Myocyte (in vitro differentiated cells): ENCODE measurements around the gene S1PR3. TPM values are rescaled to one million over a fixed set of nuclear protein-coding genes. Genes with fewer than 3 reads are reported as not detected.
"Not testable (repeated sequence)": the region's sequence is repeated elsewhere in the genome, so short reads cannot be mapped to it uniquely, and the experiment has no call there.

Source experiments
- DNase-seq: peaks from one replicate; pipeline ENCODE4 v3.0.0-alpha.2; 2012; ENCODE audit warnings: low read depth
- polyA plus RNA-seq: library from polyadenylated mRNA; unstranded; fragments of >200 nt; gene quantifications from one replicate; pipeline ENCODE4 v1.2.1, GENCODE V29; 2012; ENCODE audit warnings: missing spikeins
- total RNA-seq: library from RNA; depleted of rRNA; stranded (reverse); fragments of >200 nt; gene quantifications from 2 replicates; pipeline ENCODE4 v1.2.3, GENCODE V29; 2014

The S1PR3 gene
- 0.70 and 1.3 TPM in 2 replicates for total RNA-seq
- 0.87 TPM for polyA plus RNA-seq

DNA sequence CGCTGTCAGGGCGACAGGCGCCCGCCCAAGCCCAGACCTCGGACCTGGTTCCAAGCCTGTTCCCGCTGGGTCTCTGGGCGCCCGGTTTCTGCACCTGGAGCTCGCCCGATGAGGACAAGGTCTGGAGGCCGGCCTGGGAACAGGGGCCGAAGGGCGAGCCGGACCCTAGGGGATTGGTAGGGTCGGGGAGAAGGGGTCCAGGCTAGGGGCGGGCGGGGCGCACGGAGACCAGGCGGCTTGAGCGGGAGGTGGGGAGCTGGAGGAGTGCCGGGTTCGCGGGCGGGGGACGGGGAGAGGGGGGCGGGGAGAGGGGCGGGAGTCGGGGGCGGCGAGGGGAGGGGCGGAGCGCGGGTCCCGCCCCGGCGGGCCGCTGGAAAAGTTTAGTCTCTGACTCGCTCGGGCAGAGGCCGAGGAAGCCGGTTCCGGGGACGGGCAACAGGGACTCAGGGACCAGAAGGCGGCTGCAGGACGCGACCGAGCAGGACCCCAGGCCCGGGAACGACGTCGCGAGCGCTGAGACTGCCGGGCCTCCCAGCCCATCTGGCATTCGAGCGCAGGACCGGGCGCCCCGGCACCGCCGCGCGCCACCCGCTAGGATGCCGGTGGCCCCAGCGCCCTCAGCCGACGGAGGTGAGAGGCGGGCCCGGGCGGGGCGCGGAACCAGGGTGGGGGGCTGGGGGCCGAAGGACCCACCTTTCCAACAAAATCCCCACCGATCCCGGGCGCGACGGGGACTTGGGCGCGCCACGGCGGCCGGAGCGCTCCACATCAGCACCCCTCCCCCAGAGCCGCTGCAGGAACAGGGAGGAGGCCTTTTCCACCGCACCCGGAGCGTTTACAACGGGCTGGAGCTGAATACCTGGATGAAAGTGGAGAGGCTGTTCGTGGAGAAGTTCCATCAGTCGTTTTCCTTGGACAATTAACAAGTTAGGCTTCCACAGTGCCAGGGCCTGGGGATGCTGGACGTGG is at the start of gene S1PR3:
TSS of gene S1PR3 (plus strand) at position 403 of the 969 bp plus-strand sequence. CDS start 9,733 bp downstream, outside the sequence.
- peak; percentile 13 for DNase-seq

DNA sequence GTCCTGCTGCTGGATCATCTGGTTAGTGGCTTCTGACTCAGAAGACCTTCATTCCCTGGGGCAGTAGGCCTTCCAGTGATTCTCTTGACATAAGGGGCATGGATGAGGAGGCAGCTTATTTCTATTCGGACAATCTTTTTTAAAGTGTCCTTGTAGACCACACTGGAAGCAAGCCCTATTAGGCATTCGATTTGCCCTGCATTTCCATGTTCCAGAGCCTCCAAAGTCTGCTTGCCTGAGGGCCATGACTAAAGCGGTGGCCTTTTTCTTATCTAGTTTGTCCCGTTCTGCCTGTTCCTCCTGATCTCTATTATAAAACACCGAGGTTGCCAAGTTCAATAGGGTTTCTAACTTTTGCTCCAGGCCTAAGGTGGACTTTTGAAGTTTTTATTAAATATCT is 49.7 kb upstream of the S1PR3 start:
- not testable (repeated sequence) for DNase-seq

DNA sequence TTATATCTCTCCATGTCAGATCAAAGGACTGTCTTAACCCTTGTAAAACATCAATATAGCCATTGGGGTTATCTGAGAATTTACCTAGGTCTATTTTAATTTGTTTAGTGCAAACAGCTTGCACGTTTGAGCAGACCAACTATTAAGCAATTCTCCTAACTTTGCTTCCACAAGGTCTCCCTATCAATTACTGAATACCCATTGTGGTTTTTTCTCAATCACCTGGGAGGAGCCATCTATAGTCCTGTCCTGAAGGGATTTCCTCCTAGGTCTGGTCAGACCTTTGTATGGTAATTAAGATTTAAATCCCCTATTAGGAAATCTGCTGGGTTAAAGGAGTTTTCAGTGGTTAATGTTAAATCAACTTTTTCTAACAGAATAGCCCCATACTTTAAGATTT is 48.9 kb upstream of the S1PR3 start:
- no peak for DNase-seq

DNA sequence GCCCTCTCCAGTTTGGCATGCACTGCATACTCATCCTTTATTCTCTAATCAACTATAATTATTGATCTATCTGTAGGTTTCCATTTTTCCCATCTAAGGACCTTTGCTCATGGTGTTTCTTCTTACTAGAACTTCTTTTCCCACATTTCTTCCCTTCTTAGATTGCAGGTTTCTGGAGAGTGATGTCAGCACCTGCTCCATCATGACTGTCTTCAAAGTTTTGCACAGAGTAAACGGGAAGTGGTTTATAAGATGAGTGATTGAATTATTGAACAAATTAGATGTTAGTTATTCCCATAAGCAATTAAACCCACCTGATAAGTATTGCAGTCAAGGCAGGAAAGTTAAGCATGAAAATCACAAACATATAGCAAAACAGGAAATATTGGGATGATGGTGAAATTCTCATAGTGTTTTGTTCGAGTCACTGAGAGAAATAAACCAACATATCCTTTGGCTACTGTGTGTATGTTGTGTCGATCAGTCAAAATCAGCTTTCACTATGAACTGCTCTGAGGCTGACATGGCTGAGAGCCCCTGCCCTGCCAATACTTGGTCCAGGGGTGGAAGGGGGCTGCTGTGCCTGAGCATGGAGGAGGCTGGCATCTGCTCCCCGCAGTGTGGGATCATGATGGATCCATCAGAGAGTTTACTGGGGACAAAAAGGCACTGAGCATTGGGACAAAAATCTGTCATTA is 45.5 kb upstream of the S1PR3 start:
- DNase-seq, result no peak

DNA sequence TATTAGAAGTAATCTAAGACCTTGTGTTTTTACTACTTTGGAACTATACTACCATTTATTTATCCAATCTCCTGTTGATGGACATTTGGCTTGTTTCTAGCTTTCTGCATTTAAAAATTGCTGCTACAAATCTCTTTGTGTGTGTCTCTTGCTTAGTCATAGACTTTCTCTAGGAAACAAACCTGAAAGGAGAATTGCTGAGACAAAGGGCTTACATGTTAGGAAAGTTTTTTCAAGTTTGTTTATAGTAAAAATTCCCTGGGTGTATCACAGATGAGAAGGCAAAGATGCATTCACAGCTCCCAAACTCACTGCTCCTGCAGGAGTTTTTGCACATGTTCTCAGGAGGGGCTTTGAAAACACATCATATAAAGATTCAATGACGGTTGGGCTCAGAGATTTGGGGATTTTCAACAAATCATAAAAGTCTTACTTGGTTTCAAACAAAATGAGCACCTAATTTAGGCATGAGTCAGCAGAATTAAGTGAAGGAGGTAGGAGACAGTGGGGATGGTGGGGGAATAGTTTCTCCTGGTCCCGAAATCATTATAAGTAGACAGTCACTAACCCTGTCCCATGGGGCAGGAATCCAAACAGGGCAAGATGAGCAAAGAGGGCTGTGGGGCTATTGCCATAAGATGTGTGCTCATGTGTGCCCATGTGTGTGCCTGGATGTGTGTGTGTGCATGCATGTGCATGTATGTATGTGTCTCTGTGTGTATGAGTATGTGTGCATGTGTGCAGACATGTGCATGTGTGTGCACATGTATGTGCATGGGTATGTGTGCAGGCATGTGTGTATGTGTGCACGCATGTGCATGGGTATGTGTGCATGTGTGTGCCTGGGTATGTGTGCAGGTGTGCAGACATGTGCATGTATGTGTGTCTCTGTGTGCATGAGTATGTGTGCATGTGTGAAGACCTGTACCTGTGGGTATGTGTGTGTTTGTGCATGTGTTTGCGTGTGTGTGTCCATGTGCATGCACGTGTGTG is 43.4 kb upstream of the S1PR3 start:
- DNase-seq, result no peak

DNA sequence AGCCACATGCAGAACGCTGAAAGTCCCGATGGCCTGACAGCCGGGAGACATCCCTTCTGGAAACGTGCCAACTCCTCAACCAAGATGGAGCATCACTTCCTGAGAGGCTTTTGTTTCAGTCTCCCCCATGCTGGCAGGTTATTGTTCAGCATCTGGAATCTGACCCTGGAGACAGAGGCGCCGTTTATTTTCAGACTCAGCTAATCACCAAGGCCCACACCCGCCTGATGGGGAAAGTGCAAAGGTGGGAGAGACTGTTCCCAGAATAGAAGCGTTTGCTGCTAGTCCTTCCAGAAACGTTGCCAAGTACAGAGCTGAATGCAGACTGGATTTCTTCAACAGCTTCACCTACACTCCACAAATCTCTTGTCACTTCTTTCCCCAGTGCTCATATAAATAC is 41.8 kb upstream of the S1PR3 start:
- no peak for DNase-seq

DNA sequence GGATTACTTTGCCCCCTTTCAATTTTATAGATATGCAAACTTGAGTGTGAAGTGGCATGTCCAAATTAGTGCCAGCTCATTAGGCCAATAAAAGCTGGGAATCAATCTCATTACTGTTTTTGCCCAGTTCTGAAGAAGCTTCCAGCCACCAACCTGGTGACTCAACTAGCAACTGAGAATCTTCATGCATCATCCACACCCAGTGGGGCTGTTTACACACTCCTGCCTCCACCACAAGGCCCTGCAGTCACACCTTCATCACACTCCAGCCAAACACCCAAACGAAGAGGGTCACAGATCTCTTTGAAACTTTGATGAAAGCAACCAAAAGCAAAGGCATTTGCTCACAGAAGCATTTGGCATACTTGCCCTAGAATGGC is 41.3 kb upstream of the S1PR3 start:
- DNase-seq, result no peak

DNA sequence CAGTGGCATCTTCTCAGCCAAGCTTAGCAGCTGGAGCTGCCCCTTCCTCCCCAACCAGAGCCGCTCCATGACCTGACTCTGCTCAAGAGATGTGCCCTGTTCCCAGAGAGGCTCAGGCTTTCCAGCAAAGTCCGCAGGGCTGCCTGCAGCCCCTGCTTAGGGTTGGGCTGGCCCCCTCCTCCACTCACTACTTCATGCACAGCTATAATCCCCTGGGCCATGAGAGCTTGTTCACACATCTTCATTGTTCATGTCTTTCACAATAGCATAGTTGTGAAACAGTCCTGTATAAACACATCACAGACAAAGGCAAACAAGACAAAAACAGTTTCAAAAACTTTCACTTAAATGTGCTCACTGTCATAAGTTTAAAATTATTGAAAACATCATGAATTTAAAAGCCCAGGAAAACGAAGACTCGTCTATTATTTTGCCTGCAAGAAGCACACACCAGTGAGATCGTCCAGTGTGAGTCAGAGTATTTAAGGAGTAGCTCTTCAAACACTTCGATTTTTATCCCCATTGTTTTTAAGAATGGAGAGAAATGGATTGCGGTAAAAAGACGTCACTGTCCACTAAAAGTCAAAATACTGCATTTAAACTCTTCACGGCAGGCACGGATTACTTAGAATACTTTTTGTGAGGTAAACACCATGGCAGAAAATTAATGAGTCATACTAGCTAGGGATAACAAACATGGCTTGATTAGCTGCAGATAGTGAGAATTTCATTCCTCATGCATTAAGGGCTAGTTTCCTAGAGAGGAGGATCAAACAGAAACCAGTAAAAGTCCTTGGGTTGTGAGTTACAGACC is 40.7 kb upstream of the S1PR3 start:
- DNase-seq, result no peak

DNA sequence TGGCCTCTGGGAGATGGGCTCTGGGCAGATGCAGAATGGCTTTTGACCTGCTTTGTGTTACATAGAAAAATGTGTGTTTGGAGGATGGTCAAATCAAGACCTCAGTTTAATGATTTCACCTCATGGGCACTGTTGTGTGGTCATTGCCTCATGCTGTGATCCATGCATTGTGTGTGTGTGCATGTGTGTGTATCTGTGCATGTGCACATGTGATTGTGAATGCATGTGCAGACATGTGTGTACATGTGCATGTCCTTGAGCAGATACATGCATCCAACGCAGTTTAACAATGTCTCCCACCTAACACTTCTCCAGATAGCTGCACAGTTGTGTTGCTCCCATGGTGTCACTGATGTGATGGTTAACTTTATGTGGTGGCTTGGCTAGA is 40.1 kb upstream of the S1PR3 start:
- no peak for DNase-seq

DNA sequence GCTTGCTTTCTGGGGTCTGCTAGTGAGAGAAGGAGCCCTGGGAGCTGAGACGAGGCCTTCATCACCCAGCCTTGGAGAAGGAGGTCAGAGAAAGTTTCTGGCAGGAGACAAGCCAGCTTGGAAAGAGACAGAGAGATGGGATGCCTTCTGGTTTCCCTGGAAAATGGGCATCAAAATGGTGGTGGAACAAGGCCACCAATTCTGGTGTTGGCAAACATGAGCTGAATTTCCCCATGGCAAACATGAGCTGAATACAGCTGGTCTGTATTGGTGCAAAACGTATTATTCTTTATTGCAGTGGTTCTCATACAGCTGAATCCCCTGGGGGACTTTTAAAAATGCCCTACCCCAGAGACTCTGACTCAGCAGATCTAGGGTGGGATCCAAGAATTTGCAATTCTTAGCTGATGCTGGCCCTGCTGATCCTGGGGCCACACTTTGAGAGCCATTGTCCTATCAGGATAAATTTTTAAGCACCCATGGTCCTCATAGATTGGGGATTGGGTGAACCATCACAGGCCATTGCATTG is 39.1 kb upstream of the S1PR3 start:
- no peak for DNase-seq

DNA sequence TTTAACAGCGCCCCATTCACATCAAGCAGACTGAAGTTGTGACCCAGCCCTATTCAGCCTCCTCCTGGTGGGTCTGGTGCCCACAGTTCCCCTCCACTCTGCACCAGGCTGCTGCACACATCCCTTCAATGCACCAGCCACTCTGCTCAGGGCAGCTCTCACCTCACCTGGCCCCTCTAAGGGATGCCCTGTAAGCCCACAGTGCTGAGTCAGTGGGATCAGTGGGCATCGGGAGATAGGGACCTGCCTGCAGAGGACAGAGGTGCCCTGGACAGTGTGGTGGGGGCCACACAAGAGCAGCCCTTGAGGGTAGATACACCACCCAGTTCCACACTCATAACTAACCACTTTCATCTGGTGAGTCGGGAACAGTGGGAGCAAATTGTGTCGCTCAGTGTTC is 38.3 kb upstream of the S1PR3 start:
- DNase-seq, result no peak

DNA sequence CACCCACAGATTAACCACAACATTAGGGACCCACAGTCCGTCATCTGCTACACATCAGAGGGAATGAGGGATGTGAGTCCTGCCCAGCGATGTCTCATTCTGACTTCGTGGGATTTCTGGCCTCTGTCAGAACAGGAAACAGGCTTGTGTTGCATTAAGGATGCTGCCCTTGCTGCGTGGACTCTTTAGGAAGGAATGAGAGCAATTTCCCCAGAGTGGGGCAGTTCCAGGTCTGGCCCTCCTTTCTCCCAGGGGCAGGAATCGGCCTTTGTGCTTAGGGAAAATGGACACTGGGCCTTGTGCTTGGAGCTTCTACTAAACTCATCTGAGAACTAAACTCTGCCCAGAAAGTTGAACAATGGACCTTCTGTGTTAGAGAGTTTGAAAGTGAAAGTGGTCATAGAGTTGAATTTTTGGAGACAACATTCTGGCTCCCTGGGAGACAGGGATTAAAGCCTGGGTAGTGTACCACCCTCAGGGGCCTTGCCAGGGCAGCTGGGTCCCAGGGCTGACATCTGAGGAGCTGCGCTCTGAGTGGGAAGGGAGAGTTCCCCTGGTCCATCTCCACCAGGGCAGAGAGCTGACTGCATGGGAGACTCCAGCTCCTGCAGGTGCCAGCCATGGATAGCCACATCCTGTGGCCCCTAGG is 37.8 kb upstream of the S1PR3 start:
- peak; percentile 33 for DNase-seq

DNA sequence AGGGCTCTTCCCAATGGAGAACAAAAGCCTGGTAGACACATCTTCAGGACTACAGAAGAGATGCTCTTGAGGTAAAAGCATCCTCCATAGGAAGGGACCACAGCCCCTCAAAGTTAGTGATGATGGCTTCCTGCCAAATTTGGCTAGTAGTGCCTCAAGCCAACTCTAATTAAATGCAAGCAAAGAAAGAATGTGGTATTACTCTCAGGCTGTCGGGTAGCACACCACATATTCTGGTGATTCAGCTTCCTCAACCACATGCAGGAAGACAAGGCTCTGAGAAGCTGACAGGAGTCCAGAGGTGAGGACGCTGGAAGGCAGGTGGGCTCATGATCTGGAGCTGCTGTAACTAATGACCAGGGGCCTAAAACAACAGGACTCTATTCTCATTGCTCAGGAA is 37.2 kb upstream of the S1PR3 start:
- DNase-seq, result peak; percentile 20

DNA sequence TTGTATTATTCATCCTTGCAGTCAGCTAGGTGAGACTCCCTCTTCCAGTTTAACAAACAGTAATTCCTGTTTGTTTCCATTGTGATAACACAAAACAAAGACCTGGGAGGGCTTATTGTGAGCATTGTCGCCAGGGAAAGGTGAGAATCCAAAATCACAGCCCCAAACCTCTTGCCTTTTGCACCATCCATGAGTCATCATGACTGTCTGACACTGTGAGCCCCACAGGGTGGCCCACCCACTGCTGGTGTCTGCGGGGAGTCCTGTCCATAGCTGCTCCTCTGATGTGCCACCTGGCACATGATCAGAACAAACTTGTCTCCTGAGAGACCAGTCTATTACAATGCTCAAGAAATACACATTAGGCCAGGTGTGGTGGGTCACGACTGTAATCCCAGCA is 33.7 kb upstream of the S1PR3 start:
- DNase-seq, result no peak

DNA sequence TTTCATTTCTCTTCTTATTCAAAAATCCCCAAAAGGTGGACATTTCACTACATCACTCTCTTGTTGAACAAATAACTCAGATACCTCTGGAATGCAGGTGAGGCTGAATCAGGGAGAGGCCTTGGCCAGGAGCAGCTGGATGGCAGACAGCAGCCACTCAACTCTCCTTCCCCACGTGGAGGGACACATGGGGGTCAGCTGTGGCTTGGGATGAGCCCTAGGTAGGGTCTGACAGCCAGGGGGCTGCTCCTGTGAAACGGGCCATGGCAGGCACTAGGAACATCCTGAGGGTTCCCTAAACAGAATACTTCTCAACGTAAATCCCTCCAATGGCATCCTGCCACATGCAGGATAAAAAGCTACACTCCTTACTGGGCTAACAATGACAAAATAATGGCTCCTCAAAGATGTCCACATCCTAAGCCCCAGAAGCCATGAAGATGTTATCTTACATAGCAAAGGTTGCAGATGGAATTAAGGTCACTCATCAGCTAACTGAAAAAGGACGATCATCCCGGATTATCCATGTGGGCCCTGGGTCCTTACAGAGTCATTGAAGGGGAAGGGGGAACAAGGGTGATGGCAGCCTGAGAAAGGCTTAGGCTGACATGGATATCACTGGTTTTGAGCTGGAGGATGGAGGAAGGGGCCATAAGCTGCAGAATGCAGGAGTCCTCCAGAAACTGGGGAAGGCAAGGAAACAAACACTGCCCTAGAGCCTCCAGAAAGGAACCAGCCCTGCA is 31.4 kb upstream of the S1PR3 start:
- no peak for DNase-seq

DNA sequence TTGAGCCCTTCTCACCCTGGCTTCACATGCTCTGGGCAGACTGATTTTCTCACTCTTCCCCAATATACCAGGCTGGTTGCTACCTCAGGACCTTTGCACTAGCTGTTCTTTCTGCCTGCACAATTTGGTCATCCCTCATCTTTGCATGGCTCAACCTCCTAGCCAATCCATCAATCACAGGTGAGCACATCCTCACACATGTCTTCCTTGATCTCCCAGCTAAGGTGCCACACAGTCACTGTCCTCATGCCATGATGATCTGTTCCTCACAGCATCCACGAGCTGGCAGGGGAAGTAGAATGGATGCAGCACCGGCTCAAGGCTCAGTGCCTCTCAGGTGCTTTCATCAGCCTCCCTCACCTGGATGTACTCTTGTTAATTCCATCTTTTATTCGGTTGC is 30.6 kb upstream of the S1PR3 start:
- no peak for DNase-seq

DNA sequence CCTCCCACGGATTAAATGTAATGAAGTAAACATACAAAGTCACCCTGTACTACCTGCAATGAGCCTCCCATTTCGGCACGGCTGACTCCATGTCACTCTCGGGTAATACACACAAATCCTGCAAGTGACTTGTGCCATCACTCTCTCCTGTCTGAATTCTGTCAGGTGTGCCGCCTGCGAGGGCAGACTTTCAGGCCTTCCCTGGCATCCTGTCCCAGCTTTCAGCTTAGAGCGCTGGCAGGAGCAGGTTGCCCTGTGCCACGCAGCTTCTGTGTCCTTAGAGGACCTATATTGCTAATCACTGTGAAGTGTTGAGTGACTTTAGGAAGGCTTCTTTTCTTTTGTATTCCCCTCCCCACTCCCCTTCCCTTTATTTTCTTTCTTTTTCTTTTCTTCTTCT is 25.8 kb upstream of the S1PR3 start:
- DNase-seq, result no peak

DNA sequence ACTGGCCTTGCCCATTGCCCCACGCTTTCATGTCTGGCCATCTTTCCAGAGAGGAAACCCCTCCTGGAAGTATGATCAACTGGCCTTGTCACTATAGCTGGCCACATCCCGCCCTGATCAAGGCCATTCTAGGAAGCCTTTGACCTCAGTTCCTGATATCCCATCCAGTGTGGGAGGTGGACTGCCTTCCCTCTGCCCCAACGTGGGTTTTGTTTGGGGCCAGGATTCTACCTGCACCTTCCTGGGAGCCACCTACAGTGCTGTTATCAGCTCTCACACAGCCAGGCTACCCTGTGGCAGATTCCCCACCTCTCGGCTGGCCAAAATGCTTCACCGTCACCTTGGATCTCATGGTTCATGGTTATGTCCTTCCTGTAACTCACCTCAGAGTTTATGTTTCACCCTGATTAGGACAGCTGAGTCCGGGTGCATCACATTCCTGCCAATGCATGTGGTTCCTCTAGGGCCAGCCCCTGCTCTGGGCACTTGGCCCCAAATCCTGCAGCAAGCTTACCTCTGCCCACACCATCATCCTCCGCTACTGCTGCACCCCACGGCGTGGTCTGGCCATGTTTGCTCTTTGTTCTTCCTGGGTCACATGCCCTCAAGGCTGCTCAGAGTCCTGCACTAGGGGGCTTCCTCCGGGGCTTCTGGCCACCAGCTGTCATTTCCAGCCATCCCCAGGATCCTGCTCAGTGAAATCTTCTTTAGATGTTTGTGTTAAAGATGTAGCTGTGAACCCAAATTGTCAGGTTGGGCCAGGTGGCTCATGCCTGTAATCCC is 24.2 kb upstream of the S1PR3 start:
- DNase-seq, result no peak
